Fibroblast of skin of back (primary cell): Measurements from ENCODE around the gene CD55. TPM values are rescaled to one million over a fixed set of nuclear protein-coding genes. Genes with fewer than 3 reads are reported as not detected.

Source experiments
- DNase-seq: peaks from one replicate; pipeline ENCODE4 v3.0.0-alpha.2; 2013
- polyA plus RNA-seq, 2 experiments: library from polyadenylated mRNA; unstranded; fragments of 120-200 nt; gene quantifications; one replicate each; pipeline ENCODE4 v1.2.1, GENCODE V29; 2013; ENCODE audit not compliant: insufficient read length in 2 of 2

CD55 gene, protein sequence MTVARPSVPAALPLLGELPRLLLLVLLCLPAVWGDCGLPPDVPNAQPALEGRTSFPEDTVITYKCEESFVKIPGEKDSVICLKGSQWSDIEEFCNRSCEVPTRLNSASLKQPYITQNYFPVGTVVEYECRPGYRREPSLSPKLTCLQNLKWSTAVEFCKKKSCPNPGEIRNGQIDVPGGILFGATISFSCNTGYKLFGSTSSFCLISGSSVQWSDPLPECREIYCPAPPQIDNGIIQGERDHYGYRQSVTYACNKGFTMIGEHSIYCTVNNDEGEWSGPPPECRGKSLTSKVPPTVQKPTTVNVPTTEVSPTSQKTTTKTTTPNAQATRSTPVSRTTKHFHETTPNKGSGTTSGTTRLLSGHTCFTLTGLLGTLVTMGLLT
- polyA plus RNA-seq (2013, experiment 1 of 2; ENCODE audit: insufficient read length): 38.3 TPM
- 74.8 TPM for polyA plus RNA-seq (2013, experiment 2 of 2; ENCODE audit: insufficient read length)

DNA sequence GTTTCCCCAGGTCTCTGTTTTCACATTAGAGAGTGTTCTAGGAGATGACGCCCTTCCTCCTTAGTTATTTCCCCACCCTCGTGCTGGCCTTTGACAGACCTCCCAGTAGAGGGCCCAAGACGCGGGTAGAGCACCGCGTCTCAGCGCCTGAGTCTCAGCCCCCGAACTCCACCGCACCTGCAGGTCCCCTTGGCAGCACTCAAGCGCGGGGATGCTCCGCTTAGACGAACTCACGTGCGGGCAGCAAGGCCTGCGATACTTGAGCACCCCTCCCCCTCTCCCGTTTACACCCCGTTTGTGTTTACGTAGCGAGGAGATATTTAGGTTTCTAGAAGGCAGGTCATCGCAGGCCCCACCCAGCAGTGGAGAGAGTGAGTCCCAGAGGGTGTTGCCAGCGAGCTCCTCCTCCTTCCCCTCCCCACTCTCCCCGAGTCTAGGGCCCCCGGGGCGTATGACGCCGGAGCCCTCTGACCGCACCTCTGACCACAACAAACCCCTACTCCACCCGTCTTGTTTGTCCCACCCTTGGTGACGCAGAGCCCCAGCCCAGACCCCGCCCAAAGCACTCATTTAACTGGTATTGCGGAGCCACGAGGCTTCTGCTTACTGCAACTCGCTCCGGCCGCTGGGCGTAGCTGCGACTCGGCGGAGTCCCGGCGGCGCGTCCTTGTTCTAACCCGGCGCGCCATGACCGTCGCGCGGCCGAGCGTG lies at the start of gene CD55:
CD55 (plus strand) TSS at position 600 of the 711 bp plus-strand sequence; CDS start at position 688, 88 bp downstream.
- peak; percentile 92 for DNase-seq

DNA sequence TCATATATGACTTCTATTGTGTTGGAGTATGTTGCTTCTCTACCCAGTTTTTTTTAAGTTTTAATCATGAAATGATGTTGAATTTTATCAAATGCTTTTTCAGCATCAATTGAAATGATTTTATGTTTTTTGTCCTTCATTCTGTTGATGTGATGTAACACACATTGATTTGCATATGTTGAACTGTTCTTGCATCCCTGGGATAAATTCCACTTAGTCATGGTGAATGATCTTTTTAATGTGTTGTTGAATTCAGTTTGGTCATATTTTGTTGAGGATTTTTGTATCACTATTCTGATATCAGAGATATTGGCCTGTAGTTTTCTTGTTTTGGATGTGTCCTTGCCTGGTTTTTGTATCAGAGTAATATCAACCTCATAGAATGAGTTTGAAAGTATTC lies 46.6 kb upstream of the CD55 start:
- no peak for DNase-seq

DNA sequence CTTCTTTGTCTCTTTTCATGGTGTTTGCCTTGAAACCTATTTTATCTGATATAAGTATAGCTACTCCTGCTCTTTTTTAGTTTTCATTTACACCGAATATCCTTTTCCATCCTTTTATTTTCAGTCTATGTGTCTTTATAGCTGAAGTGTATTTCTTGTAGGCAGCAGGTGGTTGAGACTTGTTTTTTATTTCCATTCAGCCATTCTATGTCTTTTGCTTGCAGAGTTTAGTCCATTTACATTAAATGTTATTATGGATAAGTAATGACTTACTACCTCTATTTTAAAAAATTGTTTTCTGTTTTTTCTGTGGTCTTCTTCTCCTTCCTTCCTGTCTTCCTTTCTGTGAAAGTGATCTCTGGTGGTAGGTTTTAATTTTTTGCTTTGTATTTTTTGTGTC lies 45.0 kb upstream of the CD55 start:
- no peak for DNase-seq

DNA sequence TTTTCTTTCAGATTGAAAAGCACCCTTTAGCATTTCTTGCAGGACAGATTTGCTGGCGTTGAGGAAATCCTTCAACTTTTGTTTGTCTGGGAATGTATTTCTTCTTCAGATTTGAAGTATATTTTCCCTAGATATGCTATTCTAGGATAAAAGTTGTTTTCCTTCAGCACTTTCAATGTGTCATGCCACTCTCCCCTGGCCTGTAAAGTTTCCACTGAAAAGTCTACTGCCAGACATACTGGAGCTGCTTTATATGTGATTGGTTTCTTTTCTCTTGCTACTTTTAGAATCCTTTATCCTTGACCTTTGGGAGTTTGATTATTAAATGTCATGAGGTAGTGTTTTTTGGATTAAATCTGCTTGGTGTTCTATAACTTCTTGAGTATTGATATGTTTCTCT lies 44.2 kb upstream of the CD55 start:
- no peak for DNase-seq

DNA sequence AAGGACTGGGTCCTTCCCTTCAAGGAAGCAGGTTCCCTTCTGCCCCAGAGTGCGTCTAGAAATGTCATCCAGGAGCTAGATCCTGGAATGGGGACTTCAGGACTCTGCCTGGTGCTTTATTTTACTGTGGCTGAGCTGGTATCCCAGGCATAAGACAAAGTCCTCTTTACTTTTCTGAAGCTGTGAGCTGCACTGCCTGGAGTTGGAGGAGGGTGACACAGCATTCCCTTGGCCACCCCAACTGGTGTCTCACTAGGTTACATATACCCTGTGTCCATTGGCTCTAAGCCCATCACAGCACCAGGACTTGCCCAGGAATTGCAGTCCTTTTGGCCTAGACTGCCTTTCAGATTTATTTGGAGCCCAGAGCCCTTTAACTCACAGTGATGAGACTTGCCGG lies 41.8 kb upstream of the CD55 start:
- DNase-seq: peak; percentile 13

DNA sequence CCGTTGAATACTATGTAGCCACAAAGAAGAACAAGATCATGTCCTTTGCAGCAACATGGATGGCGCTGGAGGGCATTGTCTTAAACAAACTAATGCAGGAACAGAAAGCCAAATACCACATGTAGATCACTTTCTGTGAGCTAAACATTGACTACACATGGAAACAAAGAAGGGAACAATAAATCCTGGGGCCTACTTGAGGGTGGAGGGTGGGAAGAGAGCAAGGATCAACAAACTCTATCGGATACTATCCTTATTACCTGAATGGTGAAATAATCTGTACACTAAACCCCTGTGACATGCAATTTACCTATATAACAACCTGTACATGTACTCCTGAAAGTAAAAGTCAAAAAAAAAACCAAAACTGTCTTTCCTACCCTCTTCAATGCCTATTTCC lies 40.8 kb upstream of the CD55 start:
- no peak for DNase-seq

DNA sequence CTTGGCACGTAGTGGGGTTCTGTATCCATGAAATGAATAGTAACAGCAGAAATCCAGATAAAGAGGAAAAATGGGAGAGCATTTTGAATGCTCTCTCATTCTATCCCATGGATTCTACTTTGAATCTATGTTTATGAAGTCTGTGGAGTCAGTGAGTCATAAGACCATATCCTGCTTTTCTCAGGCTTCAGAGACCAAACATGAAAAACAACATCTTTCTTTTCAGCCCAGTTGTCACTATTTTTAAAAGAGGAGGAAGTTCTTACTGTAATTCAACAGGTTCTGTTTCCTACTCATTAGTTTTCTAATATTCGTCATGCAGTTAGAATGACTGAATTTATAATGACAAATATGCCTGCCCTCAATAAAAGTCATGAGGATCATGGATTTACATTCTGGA lies 39.4 kb upstream of the CD55 start:
- DNase-seq: peak; percentile 70

DNA sequence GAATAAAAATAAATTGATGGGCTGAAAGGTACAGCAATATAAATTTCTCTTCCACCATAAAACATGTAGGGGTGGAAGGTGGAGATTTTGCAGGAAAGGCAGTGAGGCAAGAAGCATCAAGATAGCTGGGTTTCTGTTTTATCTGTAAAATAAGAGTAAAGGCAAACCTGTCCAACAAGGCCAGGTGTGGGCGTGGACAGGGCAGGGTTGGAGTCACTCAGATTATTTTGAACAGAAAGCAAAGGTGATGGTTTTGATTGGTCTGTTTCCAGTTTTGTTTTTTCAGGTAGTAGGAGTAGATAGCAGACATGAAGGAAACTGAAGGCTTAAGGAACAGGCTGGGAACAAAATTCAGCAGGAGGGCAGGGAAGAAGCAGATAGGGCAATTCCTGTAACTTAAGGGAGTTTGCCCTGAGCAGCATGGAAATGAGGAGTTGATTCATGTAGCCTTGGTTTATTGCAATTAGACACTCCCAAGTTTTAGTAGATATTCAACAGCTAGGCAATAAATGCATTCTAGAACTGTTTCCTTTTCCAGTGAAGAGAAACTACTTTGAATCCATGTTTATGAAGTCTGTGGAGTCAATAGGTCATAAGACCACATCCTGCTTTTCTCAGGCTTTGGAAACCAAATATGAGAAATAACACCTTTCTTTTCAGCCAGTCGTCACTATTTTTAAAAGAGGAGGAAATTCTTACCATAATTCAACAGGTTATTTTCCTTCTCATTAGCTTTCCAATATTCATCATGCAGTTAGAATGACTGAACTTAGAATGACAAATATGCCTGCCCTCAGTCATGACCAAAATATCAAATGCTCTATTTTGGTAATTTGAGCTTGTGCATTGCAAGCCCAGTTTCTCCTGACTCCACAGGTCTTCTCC lies 38.7 kb upstream of the CD55 start:
- peak; percentile 51 for DNase-seq

DNA sequence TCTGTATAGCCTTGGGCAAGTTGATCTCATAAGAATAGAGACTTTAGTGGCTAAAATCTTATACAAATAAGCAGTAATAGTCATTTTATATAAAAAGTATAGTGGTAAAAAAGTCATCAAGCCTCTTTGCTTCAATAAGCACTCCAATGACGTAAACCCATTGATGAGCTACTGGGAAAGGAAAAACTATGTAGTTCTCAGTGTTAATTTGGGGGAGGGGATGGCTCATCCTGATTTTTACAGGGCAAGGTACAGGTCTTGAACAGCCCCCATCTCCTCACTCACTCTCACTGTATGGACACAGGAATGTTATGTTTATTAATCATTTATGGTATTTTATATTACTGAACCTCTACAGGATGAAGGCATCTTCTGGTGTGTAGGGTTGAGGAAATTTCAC lies 38.1 kb upstream of the CD55 start:
- DNase-seq: no peak

DNA sequence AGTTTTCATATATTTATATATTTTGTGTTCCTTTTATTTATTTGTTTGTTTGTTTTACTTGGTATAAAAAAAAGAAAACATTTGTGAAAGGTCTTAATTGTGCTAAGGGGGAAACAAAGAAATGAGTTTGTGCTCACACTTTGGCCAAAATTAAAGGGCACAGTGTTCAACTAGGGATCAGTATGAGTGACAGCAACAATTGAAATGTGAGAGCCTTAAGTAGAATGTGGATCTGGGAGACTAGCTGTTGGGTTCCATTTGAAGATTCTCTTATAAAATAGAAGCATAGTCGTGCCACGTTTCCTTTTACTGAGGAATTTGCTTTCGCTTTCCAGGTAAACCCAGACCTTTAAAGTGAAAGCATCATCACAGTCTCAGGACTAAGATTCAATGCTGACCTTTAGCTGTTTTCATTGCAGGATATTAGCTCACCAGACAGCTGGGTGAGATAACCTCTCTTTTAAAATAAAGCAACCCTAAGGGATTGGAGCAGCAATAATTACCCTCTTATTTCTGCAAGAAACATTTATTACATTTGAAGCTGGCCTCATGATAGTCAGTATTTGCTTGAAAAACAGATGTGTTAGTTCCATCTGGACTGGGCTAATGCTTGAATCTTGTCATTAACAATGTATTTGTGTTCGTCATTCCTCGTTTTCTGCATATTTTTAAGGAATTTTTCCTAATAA lies 37.1 kb upstream of the CD55 start:
- DNase-seq: peak; percentile 69

DNA sequence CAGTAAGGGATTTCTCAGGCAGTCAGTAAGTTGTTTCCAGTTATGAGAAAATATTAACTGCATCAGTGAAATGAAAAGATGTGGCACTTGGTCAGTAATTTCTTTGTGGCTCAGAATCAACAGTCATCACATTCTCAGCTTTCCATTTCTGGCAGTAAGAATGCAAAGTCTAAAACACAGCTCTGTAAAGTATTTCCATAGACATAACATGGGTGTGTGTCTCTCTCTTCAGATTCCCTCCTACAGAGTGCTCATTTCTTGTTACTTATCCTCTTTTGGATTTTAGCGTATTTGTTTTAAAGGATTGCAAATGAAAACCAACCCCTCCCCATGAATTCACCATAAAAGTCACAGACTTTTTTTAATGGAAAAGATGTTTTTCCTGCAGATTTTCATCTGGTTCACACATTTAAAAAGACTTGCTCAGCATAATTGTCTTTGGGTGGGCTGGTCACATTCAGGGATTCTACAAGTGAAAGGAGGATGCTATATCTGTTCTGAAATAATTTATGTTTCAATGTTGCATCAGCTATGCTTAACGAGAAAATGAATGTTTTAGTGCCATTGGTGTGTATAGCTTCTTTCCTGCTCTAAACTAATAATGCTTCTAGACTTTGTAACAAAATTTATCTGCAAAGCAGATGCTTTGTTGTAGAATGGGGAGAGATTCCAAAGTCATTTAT lies 34.6 kb upstream of the CD55 start:
- peak; percentile 82 for DNase-seq

DNA sequence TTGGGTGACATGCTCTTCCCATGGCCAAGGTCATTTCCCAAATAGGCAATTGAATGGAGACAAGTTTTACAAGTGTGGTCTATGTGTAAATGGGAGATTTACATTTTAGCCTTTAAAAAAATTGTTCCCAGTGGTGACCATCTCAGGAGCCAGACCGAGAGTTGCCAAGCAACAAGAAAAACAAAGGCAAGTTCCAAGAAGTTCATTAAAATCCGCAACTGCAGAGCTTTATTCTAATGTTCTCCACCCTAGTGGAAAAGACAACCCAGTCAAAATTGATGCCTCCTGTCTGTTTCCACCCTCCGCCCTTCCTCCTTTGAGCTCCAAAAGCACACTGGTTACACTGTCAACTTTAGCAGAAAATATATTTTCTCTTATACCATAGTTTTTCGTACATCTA lies 33.2 kb upstream of the CD55 start:
- peak; percentile 50 for DNase-seq

DNA sequence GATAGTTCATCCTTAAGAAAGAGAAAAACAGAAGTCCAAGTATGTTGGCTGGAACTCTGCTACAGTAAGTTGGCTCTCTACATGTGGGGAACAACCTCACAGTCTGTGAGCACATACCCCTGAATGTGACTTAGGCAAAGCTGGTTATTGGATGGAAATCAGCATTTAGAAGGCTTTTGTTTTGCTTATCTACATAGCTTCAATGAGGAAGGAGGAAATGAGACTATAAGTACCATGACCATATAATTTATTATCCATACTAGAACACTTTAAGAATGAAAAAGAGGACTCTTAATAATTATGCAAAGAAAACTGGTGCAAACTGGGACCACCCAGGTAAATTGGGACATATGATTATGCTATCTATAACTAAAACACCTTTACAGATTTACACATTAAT lies 31.7 kb upstream of the CD55 start:
- DNase-seq: no peak

DNA sequence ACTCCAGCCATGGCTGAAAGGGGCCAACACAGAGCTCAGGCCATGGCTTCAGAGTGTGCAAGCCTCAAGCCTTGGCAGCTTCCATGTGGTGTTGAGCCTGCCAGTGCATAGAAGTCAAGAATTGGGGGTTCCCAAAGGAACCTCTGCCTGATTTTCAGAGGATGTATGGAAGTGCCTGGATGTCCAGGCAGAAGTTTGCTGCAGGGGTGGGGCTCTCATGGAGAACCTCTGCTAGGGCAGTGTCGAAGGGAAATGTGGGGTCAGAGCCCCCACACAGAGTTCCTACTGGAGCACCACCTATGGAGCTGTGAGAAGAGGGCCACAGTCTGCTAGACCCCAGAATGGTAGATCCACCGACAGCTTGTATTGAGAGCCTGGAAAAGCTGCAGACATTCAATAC lies 29.8 kb upstream of the CD55 start:
- DNase-seq: no peak

DNA sequence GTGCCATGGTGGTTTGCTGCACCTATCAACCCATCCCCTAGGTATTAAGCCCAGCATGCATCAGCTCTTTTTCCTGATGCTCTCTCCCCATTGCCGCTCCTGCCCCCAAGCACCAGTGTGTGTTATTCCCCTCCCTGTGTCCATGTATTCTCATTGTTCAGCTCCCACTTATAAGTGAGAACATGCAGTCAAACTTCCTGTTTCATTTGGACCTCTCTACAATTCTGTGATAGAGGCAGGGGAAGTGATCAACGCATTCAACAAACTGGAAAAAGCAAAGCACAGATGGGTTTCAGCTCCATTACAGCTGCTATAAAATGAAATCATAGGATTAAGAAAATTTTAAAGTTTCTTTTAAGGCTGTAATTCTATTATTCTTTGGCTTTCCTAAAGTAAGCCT lies 23.3 kb upstream of the CD55 start:
- no peak for DNase-seq

DNA sequence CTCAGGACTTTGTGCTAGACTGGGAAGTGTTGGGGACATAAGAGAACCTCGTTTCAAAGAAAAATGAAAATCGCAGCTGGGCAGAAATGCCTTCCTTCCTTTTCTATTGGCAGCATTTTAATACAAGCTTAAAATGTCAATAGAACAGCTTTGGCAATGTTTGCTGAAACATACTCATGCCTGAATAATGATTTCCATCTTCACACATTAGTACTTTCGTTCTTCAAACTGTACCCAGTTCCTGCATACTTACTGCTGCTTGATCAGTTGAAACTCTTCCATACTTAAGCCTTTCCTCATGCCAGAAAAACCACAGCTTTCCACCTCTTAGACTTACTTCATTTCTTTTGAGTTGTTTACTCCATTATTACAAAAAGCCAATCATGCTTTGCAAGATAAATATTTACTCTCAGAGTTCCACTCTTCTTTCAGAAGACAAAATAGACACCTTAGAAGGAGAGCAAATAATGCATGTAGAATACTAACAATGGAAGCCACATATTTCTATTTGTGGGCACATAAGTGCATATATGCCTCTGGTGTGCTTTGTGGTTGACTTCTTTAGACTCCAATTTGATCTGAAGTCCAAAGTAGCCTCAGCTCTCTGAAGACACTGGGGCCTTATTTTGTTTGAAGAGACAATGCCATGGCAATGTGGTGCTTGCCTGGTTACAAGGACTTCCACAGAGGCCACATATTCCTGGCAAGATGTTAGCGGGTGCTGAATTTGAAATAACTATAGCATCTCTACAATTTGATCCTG lies 22.7 kb upstream of the CD55 start:
- peak; percentile 11 for DNase-seq

DNA sequence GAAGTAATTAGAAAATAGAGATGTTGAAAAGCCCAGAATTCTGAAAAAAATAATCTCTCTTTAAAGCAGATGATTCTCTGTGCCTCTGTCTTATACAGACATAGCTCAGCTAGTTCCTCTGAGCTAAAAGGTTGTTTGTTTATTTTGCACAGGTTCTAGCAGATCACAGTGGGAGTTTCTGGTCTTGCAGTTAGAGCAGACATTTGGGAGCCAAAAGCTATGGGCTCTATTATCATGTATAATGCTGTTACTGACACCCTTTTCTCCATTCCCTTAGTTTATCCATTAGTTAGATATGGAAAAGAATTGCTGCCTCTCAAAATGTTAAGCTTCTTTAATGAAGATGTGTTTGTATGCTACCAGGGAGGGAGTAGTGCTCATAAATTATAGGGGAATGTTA lies 20.5 kb upstream of the CD55 start:
- no peak for DNase-seq

DNA sequence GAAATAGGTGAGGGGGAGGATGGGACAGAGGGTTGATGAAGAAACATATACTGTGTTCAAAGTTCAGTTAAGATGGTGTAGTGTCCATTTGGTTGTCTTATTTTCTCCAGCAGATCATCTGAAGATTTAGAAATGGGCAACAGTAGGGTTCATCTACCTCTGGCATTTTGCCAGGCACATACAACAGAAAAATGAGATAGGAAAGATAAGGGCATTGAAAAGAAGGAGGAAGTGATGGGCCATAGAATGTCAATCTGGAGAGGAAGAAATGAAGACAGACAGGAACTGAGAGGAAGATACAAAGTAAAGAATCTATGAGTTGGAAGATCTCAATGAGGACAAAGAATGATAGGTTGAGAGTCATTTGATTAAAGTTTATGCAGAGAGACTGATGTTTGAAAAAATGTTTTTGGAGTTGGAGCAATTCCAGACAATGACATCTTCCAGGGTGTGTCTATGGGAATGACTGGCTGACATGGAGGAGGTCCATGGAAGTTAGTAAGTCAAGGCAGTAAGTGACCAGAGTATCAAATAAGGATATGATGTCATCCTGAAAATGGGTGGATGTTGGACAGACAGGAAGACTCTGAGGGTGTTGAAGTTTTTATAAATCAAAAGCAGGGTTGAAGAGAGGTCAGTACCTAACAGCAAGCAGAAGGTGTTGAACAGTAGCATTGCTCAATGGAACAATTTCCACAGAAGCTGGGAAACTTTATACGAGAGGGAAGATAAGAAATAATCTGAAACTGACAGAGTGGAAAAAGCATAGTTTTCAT lies 18.7 kb upstream of the CD55 start:
- DNase-seq: peak; percentile 44

DNA sequence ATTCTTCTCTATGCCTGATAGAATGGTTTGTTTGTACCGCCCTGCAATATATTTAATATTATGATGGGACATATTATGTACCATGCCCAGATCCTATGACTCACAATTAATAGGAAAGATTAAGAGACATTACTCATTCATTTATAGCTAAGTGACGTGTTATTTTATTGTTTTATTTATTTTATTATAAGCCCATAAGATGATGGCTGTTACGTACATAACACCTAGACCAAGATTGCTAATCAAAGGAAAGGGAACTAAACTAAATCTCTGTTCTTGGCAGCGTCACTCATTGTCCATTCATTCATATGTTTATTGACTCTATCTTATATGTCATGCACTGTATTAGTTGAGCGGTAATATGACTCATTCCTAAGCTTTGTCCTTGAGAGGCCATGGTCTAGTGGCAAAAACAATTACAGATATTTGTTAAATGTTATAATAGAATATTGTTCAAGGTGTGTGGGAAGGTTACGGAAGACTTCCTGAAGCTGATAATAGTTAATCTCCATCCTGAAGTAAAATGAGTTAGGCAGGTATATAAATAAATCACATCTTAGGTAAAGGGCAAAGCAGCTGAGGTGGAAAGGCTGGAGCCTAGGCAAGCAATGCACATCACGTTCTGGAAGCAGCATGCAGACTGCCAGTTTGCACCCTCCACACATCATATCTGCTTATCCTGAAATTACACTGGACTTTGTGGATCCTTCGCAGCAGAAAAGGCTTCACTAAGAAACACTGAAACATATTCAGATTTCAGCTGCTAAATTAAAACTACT lies 16.6 kb upstream of the CD55 start:
- peak; percentile 5 for DNase-seq
